HuH-7.5 (cell line): ENCODE results near the gene WDR43.
A peak's percentile ranks its signal among the peaks of the same experiment; 100 is the strongest.

ENCODE experiments used
- DNase-seq: peaks from one replicate; pipeline ENCODE4 v3.0.0; 2011; ENCODE audit warnings: low spot score

Gene WDR43

GRCh38 chr2:28908172-28908571 is 13.7 kb downstream of the WDR43 start:
- DNase-seq = no peak

GRCh38 chr2:28909655-28910353 is 15.3 kb downstream of the WDR43 start:
- DNase-seq = no peak

GRCh38 chr2:28915939-28916338 is 21.5 kb downstream of the WDR43 start:
- no peak for DNase-seq

- DNase-seq = no peak
Measured at GRCh38 chr2:28926847-28927246, 32.4 kb downstream of the WDR43 start.

- DNase-seq = no peak
Measured at GRCh38 chr2:28927469-28927868, 33.0 kb downstream of the WDR43 start.

GRCh38 chr2:28927878-28928277 is 33.4 kb downstream of the WDR43 start:
- DNase-seq = no peak

- no peak for DNase-seq
Measured at GRCh38 chr2:28929581-28929980, 35.1 kb downstream of the WDR43 start.

GRCh38 chr2:28930205-28930604 is 35.7 kb downstream of the WDR43 start:
- DNase-seq = no peak

- no peak for DNase-seq
Measured at GRCh38 chr2:28934769-28935168, 40.3 kb downstream of the WDR43 start.

- DNase-seq = no peak
Measured at GRCh38 chr2:28941008-28941407, 46.5 kb downstream of the WDR43 start.

- no peak for DNase-seq
Measured at GRCh38 chr2:28944535-28945248, 50.2 kb downstream of the WDR43 start.

- no peak for DNase-seq
Measured at GRCh38 chr2:28948160-28948559, 53.7 kb downstream of the WDR43 start.

- DNase-seq = no peak
Measured at GRCh38 chr2:28949190-28949589, 54.7 kb downstream of the WDR43 start.

GRCh38 chr2:28949617-28950305 is 55.3 kb downstream of the WDR43 start:
- no peak for DNase-seq

GRCh38 chr2:28950941-28951630 is 56.6 kb downstream of the WDR43 start:
- DNase-seq = no peak

- DNase-seq = no peak
Measured at GRCh38 chr2:28951910-28952835, 57.7 kb downstream of the WDR43 start.

- no peak for DNase-seq
Measured at GRCh38 chr2:28952836-28953211, 58.4 kb downstream of the WDR43 start.

GRCh38 chr2:28955467-28955866 is 61.0 kb downstream of the WDR43 start:
- DNase-seq = no peak

- no peak for DNase-seq
Measured at GRCh38 chr2:28956415-28956826, 62.0 kb downstream of the WDR43 start.

GRCh38 chr2:28956890-28957289 is 62.4 kb downstream of the WDR43 start:
- no peak for DNase-seq

- DNase-seq = peak; percentile 55
Measured at GRCh38 chr2:28958689-28959088, 64.2 kb downstream of the WDR43 start.
